ENCODE data around the gene TRAPPC14. TPM values are rescaled to one million over a fixed set of nuclear protein-coding genes. Genes with fewer than 3 reads are reported as not detected.

Gene TRAPPC14
- total and polyA plus RNA-seq, 9 of the 15 experiments (the other 6 are each of a cell fraction or from before 2014, with no cell fraction given): 0.42 to 45.9 (median 18.2) TPM

GRCh38 chr7:100157069-100157333, 1.5 kb downstream of the TRAPPC14 start:
- ATAC-seq: no peak
- no peak overlapping the region for H2AFZ ChIP-seq (ENCODE audit: low read depth, low read length)
- no peaks in the 10 kb centered on the region for H3K9me1 ChIP-seq (ENCODE audit: control insufficient read depth, insufficient read depth, low read length)
- peak overlapping the region; percentile 89 for H3K4me2 ChIP-seq (ENCODE audit: insufficient read depth, low read length)
- no peaks in the 10 kb centered on the region for H3K9me3 ChIP-seq (replicated peaks; ENCODE audit: control insufficient read depth, insufficient read depth, low read depth, low read length)
- H3K4me1 ChIP-seq (replicated peaks in 1 of 2; ENCODE audit: control insufficient read depth in 2 of 2, insufficient read depth in 2 of 2, low read length in 2 of 2): peaks cover 36 to 77% of the 10 kb centered on the region in 2 experiments
- POLR2A ChIA-PET: interaction anchor here (0.7 to 2.1 kb wide), 7 partner anchors 10 to 45 kb away, joined by 3 to 8 read pairs (median 3); partner anchors contain the start of gene GAL3ST4
- peak; percentile 41; the same call in 1 of the 2 replicates for TF ChIP-seq REST (IDR thresholded peaks at IDR 0.05; ENCODE audit: borderline replicate concordance)
- TF ChIP-seq REST (CRISPR knock-in tag; IDR thresholded peaks at IDR 0.05; ENCODE audit: low read depth): no peak
- no peak for TF ChIP-seq MECOM (CRISPR knock-in tag; IDR thresholded peaks at IDR 0.05)
- FAIRE-seq: no peak
- WGBS (ENCODE audit: insufficient coverage, low coverage, missing lambda C conversion rate): 19% methylated on average over 5 of the region's 5 CpGs
- no peaks in the 10 kb centered on the region for H3K27me3 ChIP-seq (ENCODE audit: control insufficient read depth in 2 of 2, insufficient read depth in 2 of 2, low read length in 2 of 2)
- peak overlapping the region; percentile 91 for H3K27ac ChIP-seq (ENCODE audit: extremely low read depth, low read depth, low read length)
- DNase-seq (ENCODE audit: extremely low read depth in 1 of 4, low spot score in 3 of 4): no peak
- H4K20me1 ChIP-seq (replicated peaks; ENCODE audit: control insufficient read depth, insufficient read depth, low read length): peaks cover 10% of the 10 kb centered on the region
- intact Hi-C loops (cut with micrococcal nuclease) (loop anchor here (5.0 kb wide), 1 partner anchor 115 kb away; no protein-coding TSS in a partner anchor), in situ Hi-C loops (cut with MboI) (no loop called here)
- CTCF ChIA-PET (ENCODE audit: low intra/inter-chr PET ratio): interaction anchor here (1.1 kb wide), 1 partner anchor 59 kb away, joined by 3 read pairs; no protein-coding TSS in a partner anchor
- peaks cover 30% of the 10 kb centered on the region for H3K79me2 ChIP-seq (ENCODE audit: control insufficient read depth, insufficient read depth, low read length)
- H3K4me3 ChIP-seq: peak overlapping the region; percentile 99; the same call in 1 of the 2 replicates
- H3K36me3 ChIP-seq (ENCODE audit: control insufficient read depth, insufficient read depth, low read length): peaks cover 51% of the 10 kb centered on the region
- H3K9ac ChIP-seq (ENCODE audit: insufficient read depth in 1 of 2, low read depth in 2 of 2, low read length in 2 of 2): peak overlapping the region; percentile 90 to 98
- BruUV-seq (replicated peaks): no TSS peak
